IPS-NIHi11 (cell line): ENCODE measurements around the gene RNU5D-1.
"Not testable (repeated sequence)": the region's sequence is repeated elsewhere in the genome, so short reads cannot be mapped to it uniquely, and the experiment has no call there.

ENCODE experiments used
- DNase-seq: peaks from one replicate; pipeline ENCODE4 v3.0.0; 2012; ENCODE audit warnings: mixed read lengths, low spot score

RNU5D-1 gene

GRCh38 chr1:44730741-44731512, at the start of gene RNU5D-1:
TSS of gene RNU5D-1 (minus strand) at chr1:44731170.
- DNase-seq = peak; percentile 85

- DNase-seq = no peak
Measured at GRCh38 chr1:44780583-44781121, 49.7 kb upstream of the RNU5D-1 start.

DNA sequence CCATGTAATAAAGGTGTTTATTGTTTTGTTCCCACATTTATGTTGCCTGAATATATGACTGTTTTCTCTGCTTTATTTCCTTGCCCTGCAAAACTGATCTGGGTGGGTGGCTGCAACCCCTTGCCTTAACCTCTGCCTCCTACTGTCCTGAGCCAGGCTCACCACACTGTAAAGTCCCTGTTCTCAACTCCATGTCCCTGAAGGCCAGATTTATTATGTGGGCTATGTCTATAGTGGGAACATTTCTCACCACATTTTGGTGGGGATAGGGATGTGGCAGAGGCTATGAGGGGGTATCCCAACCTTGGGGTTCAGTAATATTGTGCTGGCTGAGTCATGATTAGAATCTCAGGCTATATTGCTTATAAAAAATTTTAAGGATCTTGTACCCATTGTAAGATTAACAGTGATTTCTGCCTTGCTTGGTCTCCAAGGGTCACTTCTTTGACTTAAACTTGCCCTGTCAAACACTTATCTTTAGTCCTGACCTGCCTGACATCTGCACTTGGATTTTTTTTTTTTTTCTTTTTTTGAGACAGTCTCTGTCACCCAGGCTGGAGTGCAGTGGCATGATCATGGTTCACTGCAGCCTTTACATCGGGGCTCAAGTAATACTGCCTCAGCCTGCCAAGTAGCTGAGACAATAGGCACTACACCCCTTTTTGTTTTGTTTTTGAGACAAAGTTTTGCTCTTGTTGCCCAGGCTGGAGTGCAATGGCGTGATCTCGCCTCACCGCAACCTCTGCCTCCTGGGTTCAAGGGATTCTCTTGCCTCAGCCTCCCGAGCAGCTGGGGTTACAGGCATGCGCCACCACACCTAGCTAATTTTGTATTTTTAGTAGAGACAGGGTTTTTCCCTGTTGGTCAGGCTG, 48.0 kb upstream of the RNU5D-1 start:
- DNase-seq = no peak

- DNase-seq = no peak
Measured at GRCh38 chr1:44777969-44778635, 47.1 kb upstream of the RNU5D-1 start.

DNA sequence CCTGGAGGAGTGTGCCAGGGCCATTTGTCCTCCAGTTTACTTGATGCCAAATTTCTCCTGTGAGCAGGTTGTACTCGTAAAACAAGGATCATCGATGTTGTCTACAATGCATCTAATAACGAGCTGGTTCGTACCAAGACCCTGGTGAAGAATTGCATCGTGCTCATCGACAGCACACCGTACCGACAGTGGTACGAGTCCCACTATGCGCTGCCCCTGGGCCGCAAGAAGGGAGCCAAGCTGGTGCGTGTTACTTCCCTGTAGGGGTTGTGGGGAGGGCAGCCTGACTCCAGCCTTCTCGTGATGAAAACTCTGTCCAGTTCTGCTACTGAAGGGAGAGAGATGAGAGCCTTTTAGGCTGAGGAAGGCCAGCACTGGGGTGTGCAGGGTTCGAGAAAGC, 46.6 kb upstream of the RNU5D-1 start:
- DNase-seq = no peak

DNA sequence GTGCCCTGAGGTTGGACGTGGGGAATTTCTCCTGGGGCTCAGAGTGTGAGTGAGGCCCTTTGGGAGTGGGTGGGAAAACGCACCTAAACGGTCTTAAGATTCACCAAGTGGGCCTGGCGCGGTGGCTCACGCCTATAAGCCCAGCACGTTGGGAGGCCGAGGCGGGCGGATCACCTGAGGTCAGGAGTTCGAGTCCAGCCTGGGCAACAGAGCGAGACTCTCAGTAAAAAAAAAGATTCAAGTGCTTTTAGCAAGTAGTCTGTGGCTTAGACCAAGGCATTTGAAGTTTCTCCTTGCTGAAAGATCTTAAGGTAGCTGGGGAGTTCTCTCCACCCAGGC, 45.7 kb upstream of the RNU5D-1 start:
- no peak for DNase-seq

- DNase-seq = no peak
Measured at GRCh38 chr1:44775930-44776729, 45.2 kb upstream of the RNU5D-1 start.

GRCh38 chr1:44775078-44775929, 44.3 kb upstream of the RNU5D-1 start, which contains the start of gene RPS8:
TSS of gene RPS8 (plus strand) at chr1:44775540. CDS start at chr1:44775597, 57 bp downstream.
- DNase-seq = peak; percentile 93

DNA sequence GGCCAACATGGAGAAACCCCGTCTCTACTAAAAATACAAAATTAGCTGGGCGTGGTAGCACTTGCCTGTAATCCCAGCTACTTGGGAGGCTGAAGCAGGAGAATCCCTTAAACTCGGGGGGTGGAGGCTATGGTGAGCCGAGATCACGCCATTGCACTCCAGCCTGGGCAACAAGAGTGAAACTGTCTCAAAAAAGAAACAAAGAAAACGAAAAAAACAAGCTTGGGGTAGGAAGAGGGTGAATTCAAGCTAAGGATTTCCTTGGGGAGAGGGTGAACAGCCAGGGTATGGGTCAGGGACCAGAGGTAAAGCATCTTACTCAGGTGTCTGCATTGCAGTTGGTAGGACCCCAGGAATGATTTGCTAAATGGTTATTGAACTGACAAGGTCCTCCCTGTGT, 35.5 kb upstream of the RNU5D-1 start:
- DNase-seq = not testable (repeated sequence)

DNA sequence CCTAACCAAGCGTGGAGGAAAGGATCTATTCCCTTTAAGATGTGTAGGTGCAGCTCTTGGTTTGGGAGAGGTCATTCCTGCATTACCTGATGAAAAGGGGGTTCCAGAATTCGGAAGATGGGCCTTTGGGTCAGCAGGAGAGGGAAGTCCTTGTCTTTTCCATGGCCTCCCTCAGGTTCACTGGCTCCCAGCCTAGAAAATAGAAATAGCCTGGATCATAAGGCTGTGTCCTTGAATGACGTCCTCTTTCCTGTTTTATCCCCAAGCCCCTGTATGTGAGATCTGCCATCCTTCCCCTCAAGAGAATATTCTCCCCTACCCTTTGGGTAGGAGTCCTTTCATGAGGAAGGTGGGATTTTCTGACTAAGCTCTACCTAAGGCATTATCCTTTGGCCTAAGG, 29.9 kb upstream of the RNU5D-1 start:
- DNase-seq = no peak

GRCh38 chr1:44759077-44759476, 28.1 kb upstream of the RNU5D-1 start:
- no peak for DNase-seq

DNA sequence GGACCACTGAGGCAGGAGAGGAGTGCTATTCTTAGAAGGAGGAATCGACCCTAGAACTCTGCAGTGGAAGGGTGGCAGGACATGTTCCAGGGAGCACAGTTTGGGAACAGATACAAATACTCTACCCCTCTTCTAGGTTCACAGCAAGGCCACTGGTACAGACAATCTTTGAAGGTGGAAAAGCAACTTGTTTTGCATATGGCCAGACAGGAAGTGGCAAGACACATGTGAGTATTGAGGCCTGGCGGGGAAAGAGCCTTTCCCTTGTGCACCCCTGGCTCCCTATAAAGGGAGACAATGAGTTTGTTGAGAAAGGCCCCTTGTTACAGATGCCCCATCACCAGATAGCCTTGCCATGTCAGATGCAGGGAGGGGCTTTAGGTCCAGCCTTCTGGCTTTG, 26.4 kb upstream of the RNU5D-1 start:
- DNase-seq = no peak

GRCh38 chr1:44747878-44748277, 16.9 kb upstream of the RNU5D-1 start:
- no peak for DNase-seq

- no peak for DNase-seq
Measured at GRCh38 chr1:44743211-44743610, 12.2 kb upstream of the RNU5D-1 start.

DNA sequence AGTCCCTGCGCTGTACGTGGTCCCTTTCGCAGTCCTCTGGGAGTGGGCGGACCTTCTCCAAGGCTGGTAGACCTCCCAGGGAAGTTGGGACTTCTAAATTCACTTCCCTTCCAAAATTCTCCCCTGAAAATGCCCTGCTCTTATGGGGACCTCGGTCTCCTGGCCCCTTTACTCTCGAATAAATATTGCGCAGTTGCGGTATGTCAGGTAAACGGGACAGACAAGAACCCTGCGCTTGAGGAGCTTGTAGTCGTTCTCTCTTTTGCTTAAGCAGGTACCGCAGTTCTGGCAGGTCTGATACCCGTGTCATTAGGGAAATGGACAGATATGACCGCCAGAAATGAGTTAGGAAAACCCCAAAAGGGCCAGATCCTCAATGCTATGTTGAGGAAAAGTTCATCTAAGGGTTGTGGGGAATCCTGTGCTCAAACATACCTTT, 9.2 kb upstream of the RNU5D-1 start:
- DNase-seq = no peak

DNA sequence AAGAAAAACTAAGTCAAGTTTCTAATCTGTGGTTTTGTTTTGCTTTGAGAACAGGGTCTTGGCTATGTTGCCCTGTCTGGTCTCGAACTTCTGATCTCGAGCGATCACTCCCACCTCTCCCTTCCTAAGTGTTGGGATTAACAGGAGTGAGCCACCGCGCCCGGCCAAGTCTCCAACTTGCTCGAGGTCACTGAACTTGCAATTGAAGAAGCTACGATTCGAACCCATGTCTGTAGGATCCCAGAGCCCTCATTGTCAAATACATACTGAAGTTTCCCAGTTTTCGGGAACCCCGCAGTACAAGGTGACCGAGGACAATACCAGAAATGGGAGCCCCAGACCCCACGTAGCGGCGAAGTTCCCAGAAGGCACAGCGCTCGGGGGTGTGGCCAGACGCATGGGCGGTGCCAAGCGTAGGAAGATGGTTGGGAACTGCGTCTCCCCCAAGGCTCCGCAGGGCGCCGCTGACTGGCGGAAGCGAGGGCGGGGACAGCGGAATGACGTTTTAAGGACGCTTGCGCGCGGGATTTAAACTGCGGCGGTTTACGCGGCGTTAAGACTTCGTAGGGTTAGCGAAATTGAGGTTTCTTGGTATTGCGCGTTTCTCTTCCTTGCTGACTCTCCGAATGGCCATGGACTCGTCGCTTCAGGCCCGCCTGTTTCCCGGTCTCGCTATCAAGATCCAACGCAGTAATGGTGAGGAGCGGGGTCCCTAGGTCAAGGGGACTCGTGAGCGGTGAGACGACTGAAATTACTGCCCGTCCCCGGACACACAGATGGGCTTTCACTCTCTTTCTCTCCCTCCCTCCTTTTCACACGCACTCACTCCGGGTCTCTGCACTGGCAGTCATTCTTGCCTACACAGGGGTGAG, 8.6 kb upstream of the RNU5D-1 start, which contains the start of gene KIF2C:
Gene KIF2C (plus strand): TSS at position 531 of the 872 bp plus-strand sequence. CDS start 96 bp downstream, at position 627.
- peak; percentile 99 for DNase-seq

DNA sequence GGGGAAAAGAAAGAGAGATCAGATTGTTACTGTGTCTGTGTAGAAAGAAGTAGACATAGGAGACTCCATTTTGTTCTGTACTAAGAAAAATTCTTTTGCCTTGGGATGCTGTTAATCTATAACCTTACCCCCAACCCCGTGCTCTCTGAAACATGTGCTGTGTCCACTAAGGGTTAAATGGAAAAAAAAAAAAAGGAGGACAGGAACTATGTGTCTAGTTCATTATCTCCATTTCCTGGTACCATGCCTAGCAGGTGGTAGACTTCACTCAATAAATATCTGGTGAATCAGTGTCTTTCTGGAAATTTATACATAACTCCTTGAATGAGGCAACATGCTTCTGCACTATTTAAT, 8.0 kb upstream of the RNU5D-1 start:
- not testable (repeated sequence) for DNase-seq

- DNase-seq = no peak
Measured at GRCh38 chr1:44735992-44736391, 5.0 kb upstream of the RNU5D-1 start.

- no peak for DNase-seq
Measured at GRCh38 chr1:44733784-44734183, 2.8 kb upstream of the RNU5D-1 start.
